IMR-90 (cell line): ENCODE measurements around the gene MICAL1. TPM values are rescaled to one million over a fixed set of nuclear protein-coding genes. Genes with fewer than 3 reads are reported as not detected.

Experiments
- ATAC-seq: fragments of 200-7000 bp; cut with Tn5 transposase; 2 replicates; pipeline ENCODE4 v1.9.1; 2020; ENCODE audit warnings: low read depth, mild to moderate bottlenecking, moderate library complexity
- BruUV-seq: library from RNA; stranded (reverse); fragments of 400-500 nt; replicated peaks from 2 replicates; lab custom pipeline; 2021; lab: Mats Ljungman, UMichigan
- CTCF ChIA-PET: fragments of 300-600 bp; formaldehyde crosslinking; extraction: SDS; loops from one replicate; lab custom pipeline; 2021; ENCODE audit warnings: antibody characterized with exemption; lab: Yijun Ruan, JAX
- POLR2A ChIA-PET: fragments of 300-600 bp; sonication (Branson Sonifier 250); formaldehyde crosslinking; loops from one replicate; lab custom pipeline; 2022; ENCODE audit warnings: antibody characterized with exemption; ENCODE audit not compliant: unreplicated experiment; lab: Charles Lee
- DNase-seq: peaks from one replicate; pipeline ENCODE4 v3.0.0; 2013
- H2AFZ ChIP-seq: replicated peaks from 2 replicates; pipeline ENCODE3; 2013; ENCODE audit warnings: low read length, mild to moderate bottlenecking; ENCODE audit not compliant: poor library complexity
- H2AK5ac ChIP-seq: 2 replicates; pipeline ENCODE4 v1.6.1; 2013; ENCODE audit warnings: low read depth, low read length, inconsistent platforms
- H2AK9ac ChIP-seq: replicated peaks from 2 replicates; pipeline ENCODE3; 2013; ENCODE audit warnings: mild to moderate bottlenecking, low read depth, low read length, moderate library complexity; ENCODE audit not compliant: poor library complexity
- H2BK120ac ChIP-seq: 2 replicates; pipeline ENCODE4 v1.6.1; 2013; ENCODE audit warnings: low read depth, low read length, inconsistent platforms
- H2BK15ac ChIP-seq: 3 replicates; pipeline ENCODE4 v1.6.1; 2013; ENCODE audit warnings: low read depth, low read length, inconsistent platforms
- H2BK20ac ChIP-seq: 2 replicates; pipeline ENCODE4 v1.6.1; 2013; ENCODE audit warnings: low read depth, mild to moderate bottlenecking, inconsistent platforms, low read length, moderate library complexity
- H2BK5ac ChIP-seq: 2 replicates; pipeline ENCODE4 v1.6.1; 2013; ENCODE audit warnings: mild to moderate bottlenecking, low read depth, low read length, inconsistent platforms; ENCODE audit not compliant: poor library complexity, severe bottlenecking
- H3K14ac ChIP-seq: replicated peaks from 2 replicates; pipeline ENCODE4 v1.6.1; 2013; ENCODE audit warnings: low read depth, low read length, inconsistent platforms
- H3K18ac ChIP-seq: 2 replicates; pipeline ENCODE4 v1.6.1; 2013; ENCODE audit warnings: low read depth, low read length, control low read depth
- H3K23ac ChIP-seq: 2 replicates; pipeline ENCODE4 v1.6.1; 2013; ENCODE audit warnings: low read depth, low read length, inconsistent platforms
- H3K27ac ChIP-seq: 2 replicates; pipeline ENCODE4 v1.5.1; 2013; ENCODE audit warnings: mild to moderate bottlenecking, control low read depth, low read length; ENCODE audit not compliant: insufficient read depth
- H3K27me3 ChIP-seq: 2 replicates; pipeline ENCODE4 v1.6.1; 2013; ENCODE audit warnings: low read length; ENCODE audit not compliant: control insufficient read depth, insufficient read depth
- H3K36me3 ChIP-seq: 2 replicates; pipeline ENCODE4 v1.6.1; 2013; ENCODE audit warnings: low read length, mixed read lengths; ENCODE audit not compliant: control insufficient read depth, insufficient read depth
- H3K4ac ChIP-seq: 2 replicates; pipeline ENCODE4 v1.6.1; 2013; ENCODE audit warnings: low read depth, low read length, inconsistent platforms
- H3K4me1 ChIP-seq: 2 replicates; pipeline ENCODE4 v1.6.1; 2013; ENCODE audit warnings: low read length, mixed read lengths; ENCODE audit not compliant: control insufficient read depth, insufficient read depth
- H3K4me2 ChIP-seq: 2 replicates; pipeline ENCODE4 v1.6.1; 2013; ENCODE audit warnings: low read depth, mild to moderate bottlenecking, control low read depth, low read length, moderate library complexity
- H3K4me3 ChIP-seq: 2 replicates; pipeline ENCODE4 v1.5.1; 2013; ENCODE audit warnings: low read depth, mild to moderate bottlenecking, control low read depth, low read length, moderate library complexity; ENCODE audit not compliant: insufficient read depth
- H3K56ac ChIP-seq: 2 replicates; pipeline ENCODE4 v1.6.1; 2013; ENCODE audit warnings: low read length, inconsistent platforms; ENCODE audit not compliant: insufficient read depth; ENCODE audit errors: extremely low read depth
- H3K79me1 ChIP-seq, 2 experiments: 2 replicates each; pipeline ENCODE4 v1.6.1; 2013; ENCODE audit warnings: low read length in 2 of 2, inconsistent platforms in 1 of 2, low read depth in 1 of 2
- H3K9ac ChIP-seq: 2 replicates; pipeline ENCODE4 v1.6.1; 2013; ENCODE audit warnings: low read depth, low read length, control low read depth
- H3K9me1 ChIP-seq: 2 replicates; pipeline ENCODE4 v1.6.1; 2013; ENCODE audit warnings: low read length, inconsistent platforms; ENCODE audit not compliant: insufficient read depth
- H3K9me3 ChIP-seq: 2 replicates; pipeline ENCODE4 v1.6.1; 2013; ENCODE audit warnings: low read length; ENCODE audit not compliant: control insufficient read depth, insufficient read depth
- H4K20me1 ChIP-seq: 2 replicates; pipeline ENCODE4 v1.6.1; 2013; ENCODE audit warnings: low read length, inconsistent platforms; ENCODE audit not compliant: insufficient read depth
- H4K5ac ChIP-seq: 2 replicates; pipeline ENCODE4 v1.6.1; 2013; ENCODE audit warnings: mild to moderate bottlenecking, low read depth, low read length, control low read depth
- H4K8ac ChIP-seq, 2 experiments: 2 replicates each; pipeline ENCODE4 v1.6.1; 2013; ENCODE audit warnings: low read depth in 2 of 2, low read length in 2 of 2, control low read depth in 1 of 2, inconsistent platforms in 1 of 2
- H4K91ac ChIP-seq: 2 replicates; pipeline ENCODE4 v1.6.1; 2013; ENCODE audit warnings: low read depth, low read length, inconsistent platforms; ENCODE audit not compliant: insufficient read depth
- MAZ ChIP-seq: IDR thresholded peaks from 2 replicates; pipeline ENCODE4 v1.6.1; 2012; ENCODE audit warnings: low read depth, mild to moderate bottlenecking, low read length, improper control_type of control experiment, moderate library complexity, borderline replicate concordance
- WGBS, 2 experiments: methylation state at CpG; one replicate each; pipeline versions ENCODE4 v1.1.5 to v1.1.7; 2013; ENCODE audit warnings: missing lambda C conversion rate in 2 of 2; ENCODE audit not compliant: insufficient read length in 1 of 2; ENCODE audit errors: extremely low coverage in 2 of 2; 5-methylcytosine and 5-hydroxymethylcytosine counted together
- dilution Hi-C: fragments of 300-500 bp; cut with HindIII; formaldehyde crosslinking; loops from one replicate; pipeline ENCODE4 v1.14.3; 2018; ENCODE audit warnings: low sequenced_read_pairs; ENCODE audit not compliant: unreplicated experiment
- in situ Hi-C: fragments of 300-500 bp; cut with MboI; formaldehyde crosslinking; loops from 3 replicates; pipeline ENCODE4 v1.14.3; 2019; ENCODE audit warnings: low sequenced_read_pairs, inconsistent platforms, mixed read lengths
- intact Hi-C: fragments of 100-400 bp; cut with micrococcal nuclease; formaldehyde crosslinking; loops from 2 replicates; pipeline ENCODE4 v1.10.0; 2022
- polyA plus RNA-seq, 3 experiments: library from polyadenylated mRNA; depleted of rRNA; stranded (reverse); fragments of >200 nt; gene quantifications; 2 replicates each; pipeline ENCODE4 v1.2.3, GENCODE V29; 2012; ENCODE audit warnings: low replicate concordance in 1 of 3
- total RNA-seq: library from RNA; depleted of rRNA; stranded (reverse); fragments of >200 nt; gene quantifications from 2 replicates; pipeline ENCODE4 v1.2.3, GENCODE V29; 2012
- TF ChIP-seq, protein P1 (sequence below): conservative IDR thresholded peaks from 2 replicates; pipeline ENCODE4 v1.5.1; 2012; ENCODE audit warnings: mild to moderate bottlenecking, low read depth, low read length, improper control_type of control experiment

The MICAL1 gene
- total and polyA plus RNA-seq, 2 of the 4 experiments (the other 2 are of a cell fraction) = 30.5 to 57.1 TPM

DNA sequence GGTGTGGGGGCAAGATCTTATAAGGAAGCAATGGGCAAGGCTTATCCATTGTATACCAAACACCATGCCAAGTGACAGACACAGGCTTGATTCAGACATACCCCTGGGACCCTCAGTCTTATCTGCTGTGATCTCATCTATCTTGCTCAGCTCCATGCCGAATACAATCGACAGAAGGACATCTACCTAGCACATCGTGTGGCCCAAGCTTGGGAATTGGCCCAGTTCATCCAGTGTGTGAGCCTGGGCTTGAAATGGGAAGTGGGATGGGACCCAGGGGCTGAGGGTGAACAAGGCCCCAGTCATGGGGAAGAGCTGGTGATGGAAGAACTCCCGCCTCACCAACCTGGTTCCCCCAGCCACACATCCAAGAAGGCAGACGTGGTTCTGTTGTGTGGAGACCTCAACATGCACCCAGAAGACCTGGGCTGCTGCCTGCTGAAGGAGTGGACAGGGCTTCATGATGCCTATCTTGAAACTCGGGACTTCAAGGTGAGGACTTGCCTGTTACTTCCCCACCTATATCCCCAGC, 13.1 kb downstream of the MICAL1 start:
- Histone ChIP-seq H3K4me1 (peaks cover 8% of the 10 kb centered on the region), H3K4ac (no peak overlapping the region), H4K5ac (no peak overlapping the region), H4K8ac (no peak overlapping the region), H3K14ac (no peak overlapping the region), H3K23ac (no peak overlapping the region), H3K27me3 (no peaks in the 10 kb centered on the region), H3K4me2 (no peak overlapping the region), H2BK20ac (no peak overlapping the region), H3K9ac (no peak overlapping the region), H3K9me3 (no peaks in the 10 kb centered on the region), H2BK5ac (no peak overlapping the region), H3K4me3 (no peak overlapping the region), H3K27ac (no peak overlapping the region), H3K18ac (no peak overlapping the region), H3K56ac (no peak overlapping the region), H2BK15ac (no peak overlapping the region), H2AK9ac (no peak overlapping the region), H2AK5ac (no peak overlapping the region), H3K79me1 (peaks cover 0 to 16% of the 10 kb centered on the region in 2 experiments; a peak in 2 of 4 replicates), H4K91ac (no peak overlapping the region), H3K36me3 (peaks cover 47% of the 10 kb centered on the region), H2BK120ac (no peak overlapping the region), H4K20me1 (no peaks in the 10 kb centered on the region), H3K9me1 (peaks cover 13% of the 10 kb centered on the region), H2AFZ (no peak overlapping the region)
- no TSS peak for BruUV-seq
- DNase-seq (no peak), ATAC-seq (no peak)
- 100% methylated on average over 1 of the region's 6 CpGs; no CpG with 5 or more reads in 1 of the 2 experiments for WGBS, 2 experiments
- TF ChIP-seq, protein P1, sequence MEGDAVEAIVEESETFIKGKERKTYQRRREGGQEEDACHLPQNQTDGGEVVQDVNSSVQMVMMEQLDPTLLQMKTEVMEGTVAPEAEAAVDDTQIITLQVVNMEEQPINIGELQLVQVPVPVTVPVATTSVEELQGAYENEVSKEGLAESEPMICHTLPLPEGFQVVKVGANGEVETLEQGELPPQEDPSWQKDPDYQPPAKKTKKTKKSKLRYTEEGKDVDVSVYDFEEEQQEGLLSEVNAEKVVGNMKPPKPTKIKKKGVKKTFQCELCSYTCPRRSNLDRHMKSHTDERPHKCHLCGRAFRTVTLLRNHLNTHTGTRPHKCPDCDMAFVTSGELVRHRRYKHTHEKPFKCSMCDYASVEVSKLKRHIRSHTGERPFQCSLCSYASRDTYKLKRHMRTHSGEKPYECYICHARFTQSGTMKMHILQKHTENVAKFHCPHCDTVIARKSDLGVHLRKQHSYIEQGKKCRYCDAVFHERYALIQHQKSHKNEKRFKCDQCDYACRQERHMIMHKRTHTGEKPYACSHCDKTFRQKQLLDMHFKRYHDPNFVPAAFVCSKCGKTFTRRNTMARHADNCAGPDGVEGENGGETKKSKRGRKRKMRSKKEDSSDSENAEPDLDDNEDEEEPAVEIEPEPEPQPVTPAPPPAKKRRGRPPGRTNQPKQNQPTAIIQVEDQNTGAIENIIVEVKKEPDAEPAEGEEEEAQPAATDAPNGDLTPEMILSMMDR = no peak
- TF ChIP-seq MAZ = no peak
- dilution Hi-C loops = no loop called here
- CTCF ChIA-PET = interaction anchor here (0.6 to 1.0 kb wide), 2 partner anchors 14 to 25 kb away, joined by 3 to 10 read pairs; no protein-coding TSS in a partner anchor
- POLR2A ChIA-PET = no interaction called here
- intact Hi-C loops = no loop called here
- in situ Hi-C loops = no loop called here
